ENCODE measurements around the gene HSPA12A.
A peak's percentile ranks its signal among the peaks of the same experiment; 100 is the strongest.

HSPA12A gene

DNA sequence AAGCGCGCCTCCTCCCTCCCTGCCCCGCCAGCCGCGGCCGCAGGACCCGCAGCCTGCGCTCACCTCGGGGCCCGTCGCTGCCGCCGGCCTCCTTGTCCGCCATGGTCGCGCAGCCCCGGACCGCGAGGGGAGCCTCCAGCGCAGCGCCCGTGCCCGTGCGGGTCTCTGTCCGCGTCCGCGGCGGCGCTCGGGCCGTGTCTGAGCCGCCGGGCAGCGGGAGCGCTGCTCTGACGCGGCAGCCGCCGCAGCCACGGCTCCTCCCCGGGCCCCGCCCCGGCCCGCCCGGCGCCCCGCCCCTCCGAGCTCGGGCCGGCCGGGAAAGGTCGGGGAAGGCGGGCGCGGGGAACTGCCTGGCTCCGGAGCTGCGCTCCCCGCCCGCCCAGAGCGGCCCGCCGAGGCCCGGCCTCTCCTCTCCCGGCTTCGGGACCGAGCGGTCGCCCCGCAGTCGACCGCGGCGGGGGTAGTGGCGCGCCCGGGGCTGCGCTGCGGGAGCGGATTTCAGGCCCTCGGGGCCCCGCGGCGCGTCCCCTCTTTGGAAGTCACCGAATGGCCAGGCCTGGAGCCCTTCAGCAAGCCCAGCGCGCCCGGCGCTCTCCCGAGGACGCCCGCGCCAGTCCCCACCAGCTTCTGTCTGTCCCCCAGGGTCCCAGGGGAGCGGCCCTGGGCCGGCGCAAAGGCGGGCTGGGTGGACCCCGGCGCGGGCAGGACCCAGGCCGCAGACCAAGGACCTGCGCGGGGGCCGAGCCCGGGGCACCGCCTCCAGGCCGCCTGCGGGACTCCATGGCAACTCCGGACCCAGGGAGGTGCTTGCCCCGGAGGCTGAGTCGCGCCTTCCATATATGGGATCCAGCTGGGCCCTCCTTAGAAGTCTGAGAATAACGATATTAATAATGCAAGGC is at the start of gene HSPA12A:
Gene HSPA12A (minus strand): TSS at position 200 of the 899 bp plus-strand sequence. CDS start 97 bp downstream, at position 103.
- FAIRE-seq (no peak), DNase-seq (ENCODE audit: insufficient read length, low spot score) (peak; percentile 50)

GRCh38 chr10:116791241-116791640 is 48.9 kb upstream of the HSPA12A start:
- FAIRE-seq (no peak), DNase-seq (ENCODE audit: insufficient read length, low spot score) (no peak)

DNA sequence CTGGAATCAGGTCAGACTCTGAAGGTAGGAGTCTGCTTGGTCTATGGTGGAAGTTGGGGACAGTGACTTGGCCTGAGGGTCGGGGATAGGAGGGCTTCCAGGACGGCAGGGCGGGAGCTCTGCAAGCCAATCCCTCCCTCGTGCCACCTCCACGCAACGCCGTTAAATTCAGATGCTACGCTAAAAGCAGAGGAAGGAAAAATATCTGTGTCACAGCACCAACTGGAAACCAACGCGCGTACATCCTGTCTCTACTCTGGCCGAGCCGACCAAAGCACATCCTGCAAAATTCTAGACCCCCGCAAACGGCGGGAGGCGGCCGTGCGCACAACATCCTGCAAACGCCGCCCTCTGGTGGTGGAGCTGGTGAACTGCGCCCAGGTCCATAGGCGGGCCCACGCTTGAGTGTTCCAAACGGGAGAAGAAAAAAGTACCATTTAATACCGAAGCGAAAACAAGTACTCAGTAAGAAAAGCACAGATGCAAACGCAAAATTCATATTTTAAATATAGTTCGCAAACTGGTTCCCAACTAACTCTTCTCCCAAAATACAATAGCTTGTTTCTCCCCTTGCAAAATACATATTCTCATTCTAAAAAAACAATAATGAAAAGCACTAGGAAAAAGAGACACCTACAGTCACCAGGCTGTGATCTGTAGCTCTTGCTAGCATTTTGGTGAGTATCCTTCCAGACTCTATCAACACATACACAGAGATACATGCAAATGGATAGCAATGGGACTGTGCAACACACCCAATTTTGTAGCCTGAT is 45.7 kb upstream of the HSPA12A start:
- DNase-seq (ENCODE audit: insufficient read length, low spot score), result peak; percentile 46
- no peak for FAIRE-seq

DNA sequence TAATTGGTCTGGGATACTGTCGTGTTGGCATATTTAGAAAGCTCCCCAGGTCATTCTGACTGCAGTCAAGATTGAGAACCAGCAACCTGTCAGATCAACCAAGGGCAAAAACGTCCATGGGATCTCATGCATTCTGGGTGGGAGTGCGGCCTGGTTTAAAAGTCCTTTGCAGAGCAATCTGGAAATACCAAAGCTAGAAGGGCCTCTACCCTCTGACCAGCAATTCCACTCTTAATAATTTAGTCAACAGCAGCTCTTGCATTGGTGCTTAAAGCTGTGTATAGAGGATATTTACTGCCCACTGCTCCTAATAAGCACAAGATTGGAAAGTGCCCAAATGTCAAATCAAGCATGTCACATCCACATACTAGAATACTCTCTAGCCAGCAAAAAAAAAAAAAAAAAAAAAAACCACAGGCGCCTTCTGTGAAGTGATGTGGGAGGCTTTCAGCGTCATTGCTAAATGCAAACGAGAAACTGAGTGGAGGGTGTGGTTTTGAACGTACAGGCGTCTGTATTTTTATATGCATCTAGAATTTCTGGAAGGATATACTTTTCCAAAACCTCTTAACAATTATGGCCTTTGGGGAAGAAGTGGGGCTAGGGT is 44.8 kb upstream of the HSPA12A start:
- no peak for DNase-seq (ENCODE audit: insufficient read length, low spot score)
- no peak for FAIRE-seq

DNA sequence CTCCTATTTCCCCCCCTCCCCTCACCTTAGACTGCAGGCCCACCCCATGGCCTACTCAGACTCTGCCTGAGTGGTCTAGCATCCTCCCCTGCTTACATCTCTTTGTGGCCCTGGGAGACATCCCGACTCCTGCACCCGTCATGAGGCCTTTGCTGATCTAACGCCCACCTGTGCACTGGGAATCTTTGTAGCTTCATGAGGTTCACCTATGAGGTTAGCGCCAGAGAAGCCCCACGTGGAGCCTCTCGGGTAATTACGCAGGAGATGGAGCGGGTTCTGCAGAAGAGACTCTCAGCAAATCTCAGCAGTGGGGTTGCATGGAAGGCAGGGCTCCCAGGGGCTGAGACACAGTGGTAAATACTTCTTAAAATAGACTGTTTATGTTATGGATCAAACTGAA is 43.5 kb upstream of the HSPA12A start:
- FAIRE-seq, result no peak

DNA sequence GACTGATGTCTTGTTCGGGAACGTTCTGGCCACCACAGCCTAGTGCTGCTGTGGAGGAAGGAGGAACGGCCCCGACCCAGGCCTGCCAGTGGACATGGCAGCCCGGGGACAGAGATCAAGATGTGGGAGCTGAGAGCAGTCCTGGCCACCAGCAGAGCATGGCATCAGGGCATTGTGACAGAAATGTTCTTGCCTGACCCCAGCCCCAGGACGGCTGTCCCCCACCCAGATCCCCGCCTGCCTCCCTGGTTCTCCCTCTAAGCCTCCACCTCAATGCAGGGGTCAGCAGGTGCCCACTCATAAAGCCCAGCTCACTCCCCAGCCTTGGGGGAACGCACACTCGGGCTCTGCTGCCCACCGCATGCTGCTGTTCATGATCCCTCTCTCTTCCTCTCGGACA is 42.9 kb upstream of the HSPA12A start:
- no peak for FAIRE-seq
- DNase-seq (ENCODE audit: insufficient read length, low spot score), result no peak

More for the DNA sequence above, 43.5 kb upstream of the HSPA12A start:
- DNase-seq (ENCODE audit: insufficient read length, low spot score), result no peak

- DNase-seq (ENCODE audit: insufficient read length, low spot score) (no peak), FAIRE-seq (no peak)
These were observed 42.3 kb upstream of the HSPA12A start for GRCh38 chr10:116784651-116785050.

DNA sequence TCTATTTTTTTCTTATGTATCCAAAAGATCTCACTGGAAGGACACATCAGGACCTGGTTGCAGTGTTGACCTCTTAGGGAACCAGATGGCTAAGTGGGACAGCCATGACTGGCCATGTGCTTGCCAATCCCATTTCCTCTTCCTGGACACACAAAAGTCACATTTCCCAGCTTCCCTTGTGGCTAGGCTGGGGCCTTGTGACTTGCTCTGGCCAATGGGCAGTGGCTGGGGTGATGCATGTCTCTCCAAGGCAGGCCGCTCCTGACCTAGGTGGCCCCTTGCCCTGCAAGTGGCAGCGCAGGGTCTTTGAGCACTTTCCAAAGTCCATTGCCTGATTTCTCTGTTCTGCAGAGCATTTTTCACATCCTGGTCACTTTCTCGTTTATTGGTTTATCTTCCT is 41.7 kb upstream of the HSPA12A start:
- no peak for FAIRE-seq
- DNase-seq (ENCODE audit: insufficient read length, low spot score), result no peak

GRCh38 chr10:116783011-116783655 is 40.8 kb upstream of the HSPA12A start:
- DNase-seq (ENCODE audit: insufficient read length, low spot score) (no peak), FAIRE-seq (no peak)

- FAIRE-seq, result no peak
- DNase-seq (ENCODE audit: insufficient read length, low spot score), result no peak
These were observed 39.1 kb upstream of the HSPA12A start for GRCh38 chr10:116781370-116781884.

DNA sequence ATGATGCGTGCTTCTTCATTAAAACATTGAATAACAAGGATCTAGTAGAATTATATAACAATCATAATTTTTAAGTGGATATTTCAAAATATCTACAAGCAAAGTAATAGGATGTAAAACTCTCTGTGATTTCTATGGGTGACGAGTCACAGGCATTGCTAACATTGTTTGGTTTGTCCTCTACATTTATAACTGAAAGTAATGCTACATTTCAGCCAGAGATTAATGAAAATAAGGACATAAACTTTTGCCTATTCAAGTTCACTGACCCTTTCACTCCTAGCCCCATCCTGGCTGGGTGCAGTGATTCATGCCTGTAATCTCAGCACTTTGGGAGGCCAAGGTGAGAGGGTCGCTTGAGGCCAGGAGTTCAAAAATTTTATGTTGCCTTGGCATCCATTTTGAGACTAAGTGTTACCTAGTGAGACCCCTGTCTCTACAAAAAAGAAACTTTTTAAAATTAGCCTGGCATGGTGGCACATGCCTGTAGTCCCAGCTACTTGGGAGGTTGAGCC is 38.4 kb upstream of the HSPA12A start:
- FAIRE-seq, result no peak

GRCh38 chr10:116779076-116779687 is 36.8 kb upstream of the HSPA12A start:
- DNase-seq (ENCODE audit: insufficient read length, low spot score), result no peak
- no peak for FAIRE-seq

More for the DNA sequence above, 38.4 kb upstream of the HSPA12A start:
- no peak for DNase-seq (ENCODE audit: insufficient read length, low spot score)

DNA sequence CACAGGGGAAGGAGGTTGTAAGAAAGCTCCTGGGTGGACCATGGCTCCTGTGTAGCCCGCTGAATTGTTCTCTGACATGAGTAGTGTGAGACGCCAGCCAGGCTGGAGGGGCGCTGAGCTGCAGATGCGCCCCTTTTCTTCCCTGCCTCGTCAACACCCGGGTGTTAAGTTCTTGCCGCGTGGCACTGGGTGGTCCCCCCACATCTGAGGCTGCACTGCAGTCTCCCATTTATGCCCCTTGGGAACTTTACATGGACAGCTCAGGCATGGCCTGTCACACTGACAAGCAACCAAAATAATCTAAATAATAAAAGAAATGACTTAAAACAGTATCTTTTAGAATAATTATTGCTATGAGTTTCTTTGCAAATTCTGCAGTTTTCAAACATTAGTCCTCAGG is 34.6 kb upstream of the HSPA12A start:
- FAIRE-seq (no peak), DNase-seq (ENCODE audit: insufficient read length, low spot score) (no peak)

DNA sequence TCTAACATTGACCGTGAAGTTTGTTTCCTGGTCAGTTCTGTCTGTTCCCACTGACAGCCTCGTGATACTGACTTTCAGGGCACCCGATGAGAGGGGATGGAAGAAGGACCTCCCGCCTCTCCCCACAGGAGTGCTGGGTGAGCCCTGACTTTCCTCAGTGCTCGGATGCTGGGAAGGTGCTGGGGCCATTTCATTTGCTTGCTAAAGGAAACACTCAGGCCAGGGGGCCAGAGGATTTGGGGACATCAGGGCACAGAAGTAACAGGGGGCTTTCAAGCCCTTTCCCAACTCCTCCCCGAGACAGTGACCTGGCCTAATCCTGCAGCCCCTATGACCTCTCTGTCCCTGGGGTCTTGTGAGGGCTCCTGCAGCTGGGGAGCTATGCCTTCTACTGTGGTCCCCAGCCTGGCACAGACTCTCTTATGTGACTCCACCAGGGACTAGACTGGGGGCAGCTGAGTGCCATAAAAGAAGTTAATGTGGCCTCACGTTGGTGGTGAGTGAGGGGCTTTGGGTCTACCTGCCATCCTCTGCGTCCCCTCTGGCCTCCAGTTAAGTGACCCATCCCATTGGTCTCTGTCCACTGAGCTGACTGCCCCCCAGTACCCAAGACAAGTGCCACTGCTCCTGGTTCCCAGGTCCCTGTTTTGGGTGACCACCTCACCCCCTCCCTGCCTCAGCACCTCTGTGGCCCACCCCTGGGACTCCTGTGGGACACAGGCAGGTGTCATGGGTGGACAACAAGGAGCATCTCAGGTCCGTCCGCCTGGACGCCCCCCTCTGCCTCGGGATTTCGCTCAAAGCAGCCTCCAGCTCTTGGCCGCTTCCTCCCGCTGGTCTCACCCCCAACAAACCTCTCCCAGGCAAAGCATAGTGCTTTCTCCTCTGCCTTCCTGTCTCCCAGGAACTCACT is 33.4 kb upstream of the HSPA12A start:
- FAIRE-seq, result no peak
- DNase-seq (ENCODE audit: insufficient read length, low spot score), result no peak

DNA sequence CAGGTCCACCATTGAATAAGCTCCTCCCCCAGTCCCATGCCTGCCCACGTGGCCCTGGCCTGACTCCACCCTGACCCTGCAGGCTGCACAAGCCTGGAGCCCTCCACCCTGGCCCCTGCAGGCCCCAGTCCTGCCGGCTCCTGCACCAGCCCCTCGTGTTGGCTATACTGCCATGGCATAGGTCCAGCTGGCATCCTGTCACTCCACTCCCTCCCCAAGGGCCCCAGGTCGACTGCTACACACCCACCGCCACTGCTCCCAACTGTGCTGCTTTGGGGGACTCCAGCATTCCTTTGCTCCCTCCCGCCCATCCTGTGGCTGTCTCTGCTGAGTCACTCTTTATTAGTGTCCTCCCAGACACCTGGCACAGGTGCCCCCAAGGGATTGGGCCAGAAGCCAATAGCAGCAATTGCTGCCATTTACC is 32.4 kb upstream of the HSPA12A start:
- FAIRE-seq, result no peak
- no peak for DNase-seq (ENCODE audit: insufficient read length, low spot score)

DNA sequence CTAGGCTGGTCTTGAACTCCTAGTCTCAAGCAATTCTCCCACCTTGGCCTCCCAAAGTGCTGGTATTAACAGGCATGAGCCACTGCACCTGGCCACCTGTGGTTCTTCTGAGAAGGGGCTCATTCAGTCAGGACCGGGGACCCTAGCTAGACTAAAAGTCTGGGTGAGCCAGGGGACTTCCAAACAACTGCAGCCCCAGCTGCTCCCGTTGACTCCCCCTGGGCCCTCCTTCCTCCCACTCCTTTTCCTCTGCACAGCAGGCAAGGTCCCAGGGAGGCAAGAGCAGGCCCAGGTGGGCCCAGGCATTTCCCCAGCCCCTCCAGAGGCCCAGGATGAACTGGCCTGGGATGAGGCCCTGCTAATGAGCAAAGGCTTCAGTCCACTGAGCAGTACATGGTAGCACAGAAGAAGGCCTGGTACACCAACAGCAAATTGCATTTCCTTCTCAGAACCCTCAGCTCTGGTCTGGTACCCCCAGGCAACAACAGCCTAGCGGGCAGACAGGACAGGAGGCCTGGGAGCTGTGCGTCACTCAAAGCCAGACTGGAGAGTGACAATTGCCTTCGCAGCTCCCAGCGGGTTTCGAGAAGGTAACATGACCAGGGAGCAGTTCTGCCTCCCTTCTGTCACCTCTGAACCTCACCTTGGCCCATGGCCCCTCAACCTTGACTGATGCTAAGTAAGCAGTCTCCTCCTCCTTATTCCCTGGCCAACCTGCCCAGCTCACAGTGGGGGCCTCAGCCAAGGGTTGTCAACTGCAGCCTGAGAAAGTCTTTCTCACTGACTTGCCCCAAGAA is 30.7 kb upstream of the HSPA12A start:
- DNase-seq (ENCODE audit: insufficient read length, low spot score) (no peak), FAIRE-seq (no peak)

GRCh38 chr10:116771959-116772585 is 29.7 kb upstream of the HSPA12A start:
- DNase-seq (ENCODE audit: insufficient read length, low spot score) (no peak), FAIRE-seq (no peak)
